ENCODE measurements around the gene SMYD3.

DNA sequence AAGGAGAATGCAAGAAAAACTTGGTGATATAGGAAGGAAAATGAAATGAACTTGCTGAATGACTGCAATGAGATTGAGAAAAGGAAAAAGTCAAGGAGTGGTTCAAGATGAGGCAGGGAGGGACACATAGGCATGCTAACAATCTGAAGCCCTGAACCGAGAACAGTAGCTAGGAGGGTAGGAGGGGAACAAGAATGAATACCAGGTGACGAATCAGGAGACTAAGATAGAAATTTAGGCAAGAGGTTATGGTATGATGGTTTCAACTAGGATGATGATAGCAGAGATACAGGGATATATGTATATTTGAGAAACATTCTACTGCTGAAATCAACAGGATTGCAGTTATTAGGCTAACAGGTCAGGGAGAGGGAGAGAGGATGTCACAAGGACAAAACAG lies 44.1 kb downstream of the SMYD3 start:
- TF ChIP-seq, protein P1, sequence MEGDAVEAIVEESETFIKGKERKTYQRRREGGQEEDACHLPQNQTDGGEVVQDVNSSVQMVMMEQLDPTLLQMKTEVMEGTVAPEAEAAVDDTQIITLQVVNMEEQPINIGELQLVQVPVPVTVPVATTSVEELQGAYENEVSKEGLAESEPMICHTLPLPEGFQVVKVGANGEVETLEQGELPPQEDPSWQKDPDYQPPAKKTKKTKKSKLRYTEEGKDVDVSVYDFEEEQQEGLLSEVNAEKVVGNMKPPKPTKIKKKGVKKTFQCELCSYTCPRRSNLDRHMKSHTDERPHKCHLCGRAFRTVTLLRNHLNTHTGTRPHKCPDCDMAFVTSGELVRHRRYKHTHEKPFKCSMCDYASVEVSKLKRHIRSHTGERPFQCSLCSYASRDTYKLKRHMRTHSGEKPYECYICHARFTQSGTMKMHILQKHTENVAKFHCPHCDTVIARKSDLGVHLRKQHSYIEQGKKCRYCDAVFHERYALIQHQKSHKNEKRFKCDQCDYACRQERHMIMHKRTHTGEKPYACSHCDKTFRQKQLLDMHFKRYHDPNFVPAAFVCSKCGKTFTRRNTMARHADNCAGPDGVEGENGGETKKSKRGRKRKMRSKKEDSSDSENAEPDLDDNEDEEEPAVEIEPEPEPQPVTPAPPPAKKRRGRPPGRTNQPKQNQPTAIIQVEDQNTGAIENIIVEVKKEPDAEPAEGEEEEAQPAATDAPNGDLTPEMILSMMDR (IDR thresholded peaks at IDR 0.05) = no peak
- TF ChIP-seq POLR2A (IDR thresholded peaks at IDR 0.05) = no peak
